Liver (tissue), 3 donors: ENCODE data around the gene DNAI4.

Experiments used
- GABPA ChIP-seq, 2 donors: IDR thresholded peaks in 1 of 2; conservative IDR thresholded peaks in 1 of 2; 2 replicates each; pipeline ENCODE4 v1.6.1; 2016; ENCODE audit warnings: antibody characterized with exemption in 2 of 2, mild to moderate bottlenecking in 1 of 2, moderate library complexity in 1 of 2
- JUND ChIP-seq, 2 donors: IDR thresholded peaks; 2 replicates each; pipeline ENCODE4 v1.6.1; 2016; ENCODE audit warnings: antibody characterized with exemption in 2 of 2
- RXRA ChIP-seq, 2 donors: IDR thresholded peaks; 2 replicates each; pipeline ENCODE4 v1.6.1; 2017 to 2018; ENCODE audit warnings: antibody characterized with exemption in 2 of 2, mild to moderate bottlenecking in 1 of 2
- TF ChIP-seq, protein P1 (sequence below): fragments of 150-350 bp; IDR thresholded peaks from 2 replicates; pipeline ENCODE4 v1.5.1; 2017; ENCODE audit warnings: improper control_type of control experiment, low read depth, low read length; ENCODE audit not compliant: missing input control
- TF ChIP-seq, protein P2 (sequence below): IDR thresholded peaks from 2 replicates; pipeline ENCODE4 v1.6.1; 2016; ENCODE audit warnings: antibody characterized with exemption
- TF ChIP-seq, protein P3 (sequence below): IDR thresholded peaks from 2 replicates; pipeline ENCODE4 v1.6.1; 2016; ENCODE audit warnings: antibody characterized with exemption
- TF ChIP-seq, protein P4 (sequence below): IDR thresholded peaks from 2 replicates; pipeline ENCODE4 v1.6.1; 2016; ENCODE audit warnings: antibody characterized with exemption, mild to moderate bottlenecking
- donor health status: healthy.
- donor health status: healthy.

DNA sequence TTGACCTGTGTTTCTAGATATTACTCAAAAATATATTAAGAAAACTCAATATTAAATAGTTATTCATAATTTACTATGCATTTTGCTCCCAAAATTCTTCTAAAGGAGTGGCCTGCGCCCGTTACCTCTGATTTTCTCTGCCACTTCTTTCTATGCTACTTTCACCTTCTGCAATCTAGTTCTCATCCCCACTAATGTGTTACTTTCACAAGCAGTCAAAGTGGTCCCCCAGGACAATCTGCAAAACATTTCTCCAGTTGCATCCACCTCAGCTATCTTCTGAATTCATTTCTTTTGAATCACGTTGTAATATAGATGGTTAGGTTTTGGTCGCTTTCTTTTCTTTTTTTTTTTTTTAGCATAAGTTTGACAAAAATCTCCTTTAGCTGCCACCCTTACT, 137.0 kb downstream of the DNAI4 start:
- TF ChIP-seq, protein P1, sequence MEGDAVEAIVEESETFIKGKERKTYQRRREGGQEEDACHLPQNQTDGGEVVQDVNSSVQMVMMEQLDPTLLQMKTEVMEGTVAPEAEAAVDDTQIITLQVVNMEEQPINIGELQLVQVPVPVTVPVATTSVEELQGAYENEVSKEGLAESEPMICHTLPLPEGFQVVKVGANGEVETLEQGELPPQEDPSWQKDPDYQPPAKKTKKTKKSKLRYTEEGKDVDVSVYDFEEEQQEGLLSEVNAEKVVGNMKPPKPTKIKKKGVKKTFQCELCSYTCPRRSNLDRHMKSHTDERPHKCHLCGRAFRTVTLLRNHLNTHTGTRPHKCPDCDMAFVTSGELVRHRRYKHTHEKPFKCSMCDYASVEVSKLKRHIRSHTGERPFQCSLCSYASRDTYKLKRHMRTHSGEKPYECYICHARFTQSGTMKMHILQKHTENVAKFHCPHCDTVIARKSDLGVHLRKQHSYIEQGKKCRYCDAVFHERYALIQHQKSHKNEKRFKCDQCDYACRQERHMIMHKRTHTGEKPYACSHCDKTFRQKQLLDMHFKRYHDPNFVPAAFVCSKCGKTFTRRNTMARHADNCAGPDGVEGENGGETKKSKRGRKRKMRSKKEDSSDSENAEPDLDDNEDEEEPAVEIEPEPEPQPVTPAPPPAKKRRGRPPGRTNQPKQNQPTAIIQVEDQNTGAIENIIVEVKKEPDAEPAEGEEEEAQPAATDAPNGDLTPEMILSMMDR, result no peak
- TF ChIP-seq JUND (IDR thresholded peaks at IDR 0.05), result no peak
- no peak for TF ChIP-seq GABPA (IDR thresholded peaks at IDR 0.05 in 1 of 2, conservative IDR thresholded peaks at IDR 0.05 in 1 of 2)
- TF ChIP-seq, protein P2, sequence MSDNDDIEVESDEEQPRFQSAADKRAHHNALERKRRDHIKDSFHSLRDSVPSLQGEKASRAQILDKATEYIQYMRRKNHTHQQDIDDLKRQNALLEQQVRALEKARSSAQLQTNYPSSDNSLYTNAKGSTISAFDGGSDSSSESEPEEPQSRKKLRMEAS, result no peak
- TF ChIP-seq, protein P3, sequence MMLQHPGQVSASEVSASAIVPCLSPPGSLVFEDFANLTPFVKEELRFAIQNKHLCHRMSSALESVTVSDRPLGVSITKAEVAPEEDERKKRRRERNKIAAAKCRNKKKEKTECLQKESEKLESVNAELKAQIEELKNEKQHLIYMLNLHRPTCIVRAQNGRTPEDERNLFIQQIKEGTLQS, result no peak
- no peak for TF ChIP-seq RXRA (IDR thresholded peaks at IDR 0.05)
- TF ChIP-seq, protein P4, sequence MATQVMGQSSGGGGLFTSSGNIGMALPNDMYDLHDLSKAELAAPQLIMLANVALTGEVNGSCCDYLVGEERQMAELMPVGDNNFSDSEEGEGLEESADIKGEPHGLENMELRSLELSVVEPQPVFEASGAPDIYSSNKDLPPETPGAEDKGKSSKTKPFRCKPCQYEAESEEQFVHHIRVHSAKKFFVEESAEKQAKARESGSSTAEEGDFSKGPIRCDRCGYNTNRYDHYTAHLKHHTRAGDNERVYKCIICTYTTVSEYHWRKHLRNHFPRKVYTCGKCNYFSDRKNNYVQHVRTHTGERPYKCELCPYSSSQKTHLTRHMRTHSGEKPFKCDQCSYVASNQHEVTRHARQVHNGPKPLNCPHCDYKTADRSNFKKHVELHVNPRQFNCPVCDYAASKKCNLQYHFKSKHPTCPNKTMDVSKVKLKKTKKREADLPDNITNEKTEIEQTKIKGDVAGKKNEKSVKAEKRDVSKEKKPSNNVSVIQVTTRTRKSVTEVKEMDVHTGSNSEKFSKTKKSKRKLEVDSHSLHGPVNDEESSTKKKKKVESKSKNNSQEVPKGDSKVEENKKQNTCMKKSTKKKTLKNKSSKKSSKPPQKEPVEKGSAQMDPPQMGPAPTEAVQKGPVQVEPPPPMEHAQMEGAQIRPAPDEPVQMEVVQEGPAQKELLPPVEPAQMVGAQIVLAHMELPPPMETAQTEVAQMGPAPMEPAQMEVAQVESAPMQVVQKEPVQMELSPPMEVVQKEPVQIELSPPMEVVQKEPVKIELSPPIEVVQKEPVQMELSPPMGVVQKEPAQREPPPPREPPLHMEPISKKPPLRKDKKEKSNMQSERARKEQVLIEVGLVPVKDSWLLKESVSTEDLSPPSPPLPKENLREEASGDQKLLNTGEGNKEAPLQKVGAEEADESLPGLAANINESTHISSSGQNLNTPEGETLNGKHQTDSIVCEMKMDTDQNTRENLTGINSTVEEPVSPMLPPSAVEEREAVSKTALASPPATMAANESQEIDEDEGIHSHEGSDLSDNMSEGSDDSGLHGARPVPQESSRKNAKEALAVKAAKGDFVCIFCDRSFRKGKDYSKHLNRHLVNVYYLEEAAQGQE, result no peak
